IPS-18c (cell line): ENCODE data around the gene ELOVL7.
"Not testable (repeated sequence)": the region's sequence is repeated elsewhere in the genome, so short reads cannot be mapped to it uniquely, and the experiment has no call there.

Source experiments
- H3K4me3 ChIP-seq: 2 replicates; pipeline ENCODE4 v1.7.0; 2013; ENCODE audit warnings: low read depth, mild to moderate bottlenecking, low read length, moderate library complexity; ENCODE audit not compliant: insufficient read depth
- H3K9me3 ChIP-seq: one replicate; pipeline ENCODE4 v1.6.1; 2013; ENCODE audit warnings: mild to moderate bottlenecking, low read length, moderate library complexity; ENCODE audit not compliant: control insufficient read depth, insufficient read depth

ELOVL7 gene

GRCh38 chr5:60842871-60843385 lies 1.1 kb downstream of the ELOVL7 start:
- H3K4me3 ChIP-seq: peak overlapping the region; percentile 85
- H3K9me3 ChIP-seq: no peaks in the 10 kb centered on the region

DNA sequence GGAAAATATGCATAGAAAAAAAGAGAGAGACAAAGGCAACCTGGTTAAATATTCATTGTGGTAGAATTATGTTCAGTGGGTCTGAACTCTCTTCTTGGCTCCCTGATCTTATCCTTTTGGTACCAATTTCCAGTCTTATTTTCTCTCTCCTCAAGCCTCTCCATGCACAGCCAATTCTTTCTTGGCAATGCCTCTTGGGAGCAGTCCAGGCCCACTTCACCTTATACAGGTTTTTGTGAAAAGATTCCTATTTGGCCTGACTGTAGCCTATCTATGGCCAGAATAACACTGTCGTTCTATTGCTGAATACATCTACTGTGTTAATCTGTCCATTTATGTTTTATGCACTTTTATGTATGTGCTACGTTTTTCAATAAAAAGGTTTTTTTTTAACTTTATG lies 2.7 kb downstream of the ELOVL7 start:
- H3K9me3 ChIP-seq: no peaks in the 10 kb centered on the region
- H3K4me3 ChIP-seq: no peak overlapping the region

DNA sequence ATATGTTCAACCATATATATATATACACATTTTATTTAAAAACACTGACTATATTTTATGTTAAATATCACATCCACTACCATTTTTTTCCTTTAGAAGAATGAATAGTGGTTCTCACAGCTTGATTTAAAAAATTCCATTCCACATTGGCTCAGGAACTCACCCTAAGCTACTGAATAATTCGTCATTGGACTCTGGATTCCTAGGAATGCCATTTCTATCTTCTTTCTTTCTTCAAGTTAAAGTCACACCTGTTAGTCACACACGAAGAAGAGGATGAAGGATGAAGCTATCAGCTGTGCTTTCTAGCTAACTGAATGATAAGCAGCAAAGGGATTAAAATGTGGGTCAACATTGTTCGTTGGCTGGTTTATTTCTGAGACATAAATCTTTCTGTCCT lies 7.9 kb downstream of the ELOVL7 start:
- Histone ChIP-seq H3K4me3 (no peak overlapping the region), H3K9me3 (no peaks in the 10 kb centered on the region)

GRCh38 chr5:60835554-60835953 lies 8.5 kb downstream of the ELOVL7 start:
- no peak overlapping the region for H3K4me3 ChIP-seq
- H3K9me3 ChIP-seq: no peaks in the 10 kb centered on the region

- Histone ChIP-seq H3K4me3 (no peak overlapping the region), H3K9me3 (no peaks in the 10 kb centered on the region)
Measured at GRCh38 chr5:60833520-60833919, 10.5 kb downstream of the ELOVL7 start.

DNA sequence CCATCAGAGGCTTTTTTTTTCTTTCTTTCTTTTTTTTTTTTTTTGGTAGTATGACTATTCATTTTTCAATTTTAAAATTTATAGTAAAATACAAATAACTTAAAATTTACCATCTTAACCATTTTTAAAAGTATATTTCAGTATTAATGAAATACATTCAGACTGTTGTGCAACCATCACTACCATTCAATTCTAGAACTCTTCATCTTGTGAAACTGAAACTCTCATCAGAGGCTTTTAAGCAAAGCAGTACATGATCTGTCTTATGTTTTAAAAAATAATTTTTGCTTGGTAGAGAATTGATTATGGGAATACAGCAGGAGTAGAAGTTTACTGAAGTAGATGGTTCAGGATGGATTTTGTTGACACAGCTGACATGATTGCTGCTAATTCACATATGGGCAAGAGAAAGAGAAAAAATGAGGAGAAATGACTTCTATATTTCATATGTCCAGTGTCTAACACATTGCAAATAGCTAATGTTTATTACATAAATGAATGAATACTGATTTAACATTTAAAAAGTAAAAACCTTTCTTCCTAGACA lies 13.4 kb downstream of the ELOVL7 start:
- Histone ChIP-seq H3K4me3 (no peak overlapping the region), H3K9me3 (no peaks in the 10 kb centered on the region)

DNA sequence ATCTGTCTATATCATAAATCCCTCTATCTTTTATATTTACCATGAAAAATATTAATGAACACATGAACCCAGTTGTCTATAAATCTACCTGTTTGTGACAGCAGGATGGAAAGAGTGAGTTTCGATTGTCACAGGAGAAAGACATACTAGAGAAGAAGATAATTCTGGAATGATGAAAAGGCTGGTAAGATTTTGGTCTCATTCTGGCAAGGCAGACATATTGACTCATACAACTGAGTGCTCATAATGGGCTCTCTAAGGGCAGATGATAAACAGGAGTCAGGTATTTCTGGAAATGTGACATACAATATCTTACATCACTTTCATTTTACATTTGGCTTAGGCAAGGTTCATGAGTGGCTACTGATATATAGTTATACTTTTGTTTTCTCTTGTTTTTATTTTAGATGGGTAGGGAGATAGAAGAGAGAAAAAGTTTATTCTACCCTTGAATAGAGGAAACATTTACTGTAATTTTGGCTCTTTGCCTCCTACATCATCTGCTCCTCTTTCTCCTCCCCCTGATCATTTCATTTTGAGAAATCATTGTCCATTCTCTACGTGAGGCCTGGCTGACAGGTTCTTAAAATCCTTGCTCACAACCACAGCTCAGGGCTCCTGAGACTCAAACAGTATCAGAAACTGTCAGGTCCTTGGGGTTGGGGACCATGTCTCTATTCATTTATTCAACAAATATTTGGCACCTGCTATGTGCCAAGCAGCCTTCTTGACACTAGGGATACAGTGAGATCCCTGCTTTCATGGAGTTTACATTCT lies 14.4 kb downstream of the ELOVL7 start:
- no peak overlapping the region for H3K4me3 ChIP-seq
- no peaks in the 10 kb centered on the region for H3K9me3 ChIP-seq

GRCh38 chr5:60827201-60827600 lies 16.9 kb downstream of the ELOVL7 start:
- H3K4me3 ChIP-seq: no peak overlapping the region
- H3K9me3 ChIP-seq: no peaks in the 10 kb centered on the region

GRCh38 chr5:60826653-60827052 lies 17.4 kb downstream of the ELOVL7 start:
- H3K9me3 ChIP-seq: no peaks in the 10 kb centered on the region
- no peak overlapping the region for H3K4me3 ChIP-seq

- no peaks in the 10 kb centered on the region for H3K9me3 ChIP-seq
- H3K4me3 ChIP-seq: no peak overlapping the region
Measured at GRCh38 chr5:60823574-60823973, 20.5 kb downstream of the ELOVL7 start.

- no peak overlapping the region for H3K4me3 ChIP-seq
- H3K9me3 ChIP-seq: no peaks in the 10 kb centered on the region
Measured at GRCh38 chr5:60822285-60822556, 21.8 kb downstream of the ELOVL7 start.

DNA sequence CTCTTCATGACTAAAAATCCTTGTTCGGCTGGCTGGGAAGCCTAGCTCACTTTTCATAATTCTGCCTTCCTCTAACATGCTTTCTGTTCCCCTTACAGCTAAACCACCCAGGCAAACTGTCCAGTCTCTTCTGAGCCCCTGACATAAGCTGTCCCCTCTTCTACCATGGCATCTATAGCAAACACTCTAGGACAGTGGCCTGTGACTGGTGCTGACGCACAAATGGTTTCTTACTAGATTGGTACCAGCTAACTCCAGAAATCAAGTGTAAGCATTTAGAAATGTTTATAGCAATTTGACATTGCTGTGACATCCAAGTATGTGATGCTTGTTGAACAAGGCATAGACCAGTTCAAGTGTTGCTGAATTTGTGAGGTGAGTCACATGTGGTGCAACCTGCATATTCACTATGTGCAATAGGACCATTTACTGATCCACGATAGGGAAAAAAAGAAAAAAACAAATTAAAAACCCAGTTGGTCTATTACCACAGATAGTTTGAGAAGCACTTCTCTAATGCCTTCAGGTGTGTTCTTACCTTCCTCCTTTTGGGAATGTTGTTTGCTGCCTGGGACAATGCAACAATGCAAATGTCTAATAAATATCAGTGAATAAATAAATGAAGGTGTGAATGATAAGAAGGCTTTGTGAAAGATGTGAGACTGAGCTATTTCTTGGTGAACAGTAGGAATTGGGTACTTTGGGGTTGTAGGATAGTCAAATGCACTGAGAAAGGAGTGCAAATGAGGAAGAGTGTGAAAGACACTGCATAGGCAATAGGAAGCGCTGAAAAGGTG lies 22.4 kb downstream of the ELOVL7 start:
- H3K4me3 ChIP-seq: no peak overlapping the region
- no peaks in the 10 kb centered on the region for H3K9me3 ChIP-seq

DNA sequence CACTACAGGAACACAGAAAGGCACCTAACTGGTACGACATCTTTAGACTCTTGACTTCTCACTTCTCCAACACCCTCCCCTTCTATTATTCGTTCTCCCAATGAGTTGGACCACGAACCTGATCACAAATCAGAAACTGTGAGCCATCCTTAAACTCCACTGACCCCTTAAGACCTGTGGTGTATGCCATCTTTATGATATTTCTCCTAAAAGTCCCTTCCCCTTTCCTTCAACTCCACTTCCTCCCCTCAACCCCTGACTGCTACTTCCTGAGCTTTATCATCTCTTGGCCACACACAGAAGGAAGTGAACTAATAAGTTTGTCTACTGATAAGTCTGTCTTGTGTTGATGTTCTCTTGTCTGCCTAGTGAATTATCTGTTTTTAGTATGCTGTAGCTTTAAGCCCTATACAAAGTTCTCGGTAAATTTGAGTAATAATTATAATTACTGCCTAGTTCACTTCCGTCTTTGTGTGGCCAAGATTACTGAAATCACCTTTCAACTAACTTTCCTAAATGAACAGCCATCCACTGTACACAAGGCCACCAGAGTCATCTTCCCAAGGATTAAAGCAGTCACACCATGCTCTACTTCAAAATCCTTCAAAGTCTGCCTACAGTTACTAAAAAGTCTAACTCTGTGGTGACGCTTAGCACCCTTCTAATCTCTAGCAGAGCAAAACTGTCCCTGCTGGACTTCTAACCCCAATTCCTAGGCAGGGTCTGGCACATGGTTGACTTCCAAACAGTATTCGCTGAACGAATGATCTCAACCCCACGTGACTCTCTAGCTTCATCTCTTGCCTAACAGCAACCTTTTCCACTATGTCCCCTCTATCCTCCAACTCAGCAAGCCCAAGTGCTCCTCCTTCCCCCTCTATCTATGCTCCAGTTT lies 23.2 kb downstream of the ELOVL7 start:
- Histone ChIP-seq H3K9me3 (no peaks in the 10 kb centered on the region), H3K4me3 (no peak overlapping the region)

GRCh38 chr5:60816138-60816537 lies 27.9 kb downstream of the ELOVL7 start:
- not testable (repeated sequence) for H3K4me3 ChIP-seq, H3K9me3 ChIP-seq

DNA sequence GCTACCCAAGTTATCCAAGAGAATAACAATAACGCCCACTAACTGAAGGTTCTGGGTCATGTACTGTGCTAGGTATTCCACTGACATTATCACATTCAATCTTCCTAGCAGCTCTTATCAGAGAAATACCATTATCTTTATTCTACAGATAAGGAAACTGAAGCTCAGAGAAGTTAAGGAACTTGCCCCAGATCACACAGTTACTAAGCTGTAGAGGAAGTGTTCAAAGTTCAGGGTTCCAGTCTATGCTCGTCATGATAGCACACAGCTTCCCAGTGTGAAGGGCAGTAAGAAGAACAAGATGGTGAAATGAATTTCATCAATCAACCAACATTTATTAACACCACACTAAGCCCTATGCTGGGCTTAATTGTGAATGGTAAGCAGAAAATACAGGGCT lies 29.6 kb downstream of the ELOVL7 start:
- Histone ChIP-seq H3K4me3 (no peak overlapping the region), H3K9me3 (no peaks in the 10 kb centered on the region)

GRCh38 chr5:60812426-60812825 lies 31.6 kb downstream of the ELOVL7 start:
- Histone ChIP-seq H3K4me3 (no peak overlapping the region), H3K9me3 (no peaks in the 10 kb centered on the region)

DNA sequence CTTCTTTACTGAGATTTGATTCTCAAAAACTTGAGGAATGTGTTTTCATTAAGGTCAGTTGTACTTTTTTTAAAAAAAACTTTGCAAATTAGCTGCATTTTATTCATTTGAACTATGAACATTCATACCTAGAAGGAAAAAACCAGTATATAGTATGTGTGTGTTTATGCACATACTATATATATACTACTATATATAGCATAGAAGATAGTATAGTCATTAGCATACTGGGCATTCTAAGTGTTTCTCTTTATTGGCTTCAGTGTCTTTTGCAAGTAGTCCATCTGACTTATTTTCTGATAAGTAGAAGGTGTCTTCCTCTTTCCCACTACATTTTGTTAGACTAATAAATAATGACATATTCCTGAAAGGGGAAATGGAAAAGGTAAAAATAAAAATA lies 33.0 kb downstream of the ELOVL7 start:
- H3K4me3 ChIP-seq: no peak overlapping the region
- H3K9me3 ChIP-seq: no peaks in the 10 kb centered on the region
